OCI-LY3 (cell line): ENCODE results near the gene ZNF407.

Experiments
- H2AFZ ChIP-seq: fragments of 200-600, 300-600 bp; shearing (Covaris generic); 2 replicates; pipeline ENCODE4 v1.6.0; 2014; ENCODE audit warnings: antibody characterized with exemption, low read depth, low read length
- H3K27ac ChIP-seq: fragments of 200-600, 300-600 bp; sonication (generic); 2 replicates; pipeline ENCODE4 v1.5.1; 2014; ENCODE audit warnings: mild to moderate bottlenecking, low read length, moderate library complexity, mixed read lengths
- H3K27me3 ChIP-seq: fragments of 200-600, 300-600 bp; sonication (generic); 2 replicates; pipeline ENCODE4 v1.6.1; 2014; ENCODE audit warnings: low read depth, low read length, mixed read lengths
- H3K36me3 ChIP-seq: fragments of 200-600, 300-600 bp; sonication (generic); replicated peaks from 2 replicates; pipeline ENCODE3; 2014; ENCODE audit warnings: low read depth, low read length, mixed read lengths
- H3K4me1 ChIP-seq: fragments of 300-600, 200-600 bp; sonication (generic); 2 replicates; pipeline ENCODE4 v1.6.1; 2014; ENCODE audit warnings: low read length, mixed read lengths
- H3K4me2 ChIP-seq: fragments of 200-600, 300-600 bp; sonication (generic); 2 replicates; pipeline ENCODE4 v1.6.1; 2014; ENCODE audit warnings: low read length, mixed read lengths
- H3K4me3 ChIP-seq: fragments of 300-600, 200-600 bp; sonication (generic); 2 replicates; pipeline ENCODE4 v1.5.1; 2014; ENCODE audit warnings: antibody characterized with exemption, mild to moderate bottlenecking, low read length, moderate library complexity
- H3K79me2 ChIP-seq: fragments of 300-600, 200-600 bp; shearing (Covaris generic); 2 replicates; pipeline ENCODE4 v1.6.1; 2014; ENCODE audit warnings: mild to moderate bottlenecking, low read length, mixed read lengths
- H3K9ac ChIP-seq: fragments of 300-600, 200-600 bp; shearing (Covaris generic); 2 replicates; pipeline ENCODE4 v1.6.0; 2014; ENCODE audit warnings: mild to moderate bottlenecking, low read length, moderate library complexity
- H3K9me3 ChIP-seq: fragments of 200-600, 300-600 bp; shearing (Covaris generic); 2 replicates; pipeline ENCODE4 v1.6.1; 2014; ENCODE audit warnings: low read length, mixed read lengths; ENCODE audit not compliant: insufficient read depth
- H4K20me1 ChIP-seq: fragments of 200-600, 300-600 bp; sonication (generic); 2 replicates; pipeline ENCODE4 v1.6.1; 2016; ENCODE audit warnings: low read length, mixed read lengths; ENCODE audit not compliant: insufficient read depth
- CTCF ChIP-seq: fragments of 200-600, 300-600 bp; sonication (generic); IDR thresholded peaks from 2 replicates; pipeline ENCODE4 v1.5.1; 2014; ENCODE audit warnings: antibody characterized with exemption, low read length, low read depth
- EZH2phosphoT487 ChIP-seq: fragments of 200-600 bp; shearing (Covaris generic); IDR thresholded peaks from 2 replicates; pipeline ENCODE4 v1.6.1; 2018; ENCODE audit warnings: antibody characterized with exemption, mixed run types, low read depth

ZNF407 gene

DNA sequence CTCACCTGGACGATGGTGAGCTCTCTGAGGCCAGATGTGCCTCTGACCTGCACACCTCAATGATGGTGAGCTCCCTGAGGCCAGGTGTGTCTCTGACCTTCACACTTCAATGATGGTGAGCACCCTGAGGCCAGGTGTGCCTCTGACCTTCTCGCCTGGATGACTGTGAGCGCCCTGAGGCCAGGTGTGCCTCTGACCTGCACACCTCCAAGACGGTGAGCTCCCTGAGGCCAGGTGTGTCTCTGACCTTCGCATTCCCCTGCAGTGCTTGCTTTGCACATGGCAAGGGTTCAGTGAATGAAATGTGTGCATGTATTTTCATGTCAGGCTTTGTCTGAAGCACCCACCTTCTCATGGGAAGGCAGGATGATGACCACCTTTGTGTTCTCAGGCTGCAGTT, 515.8 kb downstream of the ZNF407 start:
- H3K79me2 ChIP-seq: no peaks in the 10 kb centered on the region
- H2AFZ ChIP-seq: no peak overlapping the region
- no peak overlapping the region for H3K4me3 ChIP-seq
- no peak overlapping the region for H3K9ac ChIP-seq
- H3K36me3 ChIP-seq: no peaks in the 10 kb centered on the region
- peaks cover 10% of the 10 kb centered on the region; the same call in 1 of the 2 replicates for H3K4me1 ChIP-seq
- H3K27me3 ChIP-seq: peaks cover 2% of the 10 kb centered on the region; the same call in 1 of the 2 replicates
- no peaks in the 10 kb centered on the region for H3K9me3 ChIP-seq
- H3K27ac ChIP-seq: no peak overlapping the region
- TF ChIP-seq CTCF (no peak), EZH2phosphoT487 (no peak)
- no peak overlapping the region for H3K4me2 ChIP-seq
- H4K20me1 ChIP-seq: no peaks in the 10 kb centered on the region

DNA sequence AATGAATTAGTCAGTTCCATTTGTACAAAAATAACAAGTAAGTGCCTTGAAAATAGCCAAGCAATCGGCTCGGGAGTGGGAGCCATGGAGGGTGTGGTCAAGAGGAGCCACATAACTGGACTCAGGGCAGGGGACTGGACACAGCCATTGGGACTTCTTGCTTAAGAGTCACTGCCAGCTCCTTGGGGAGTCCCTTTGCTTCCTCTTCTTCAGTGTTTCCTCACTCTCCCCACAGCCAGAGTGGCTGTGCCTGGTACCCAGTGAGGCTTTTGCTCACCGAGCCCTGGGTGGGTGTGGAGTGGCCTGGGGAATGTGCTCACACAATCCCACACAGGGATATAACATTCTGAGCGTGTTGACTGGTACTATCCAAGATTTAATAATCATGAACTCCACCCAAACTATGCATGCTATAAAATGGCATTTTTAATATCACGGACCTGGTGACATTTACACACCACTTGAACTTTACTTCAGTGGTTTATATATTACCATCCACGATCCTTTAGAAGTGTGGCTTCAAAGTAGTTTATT, 516.6 kb downstream of the ZNF407 start:
- H3K36me3 ChIP-seq: no peaks in the 10 kb centered on the region

More for the DNA sequence above, 516.6 kb downstream of the ZNF407 start:
- Histone ChIP-seq H3K4me2 (no peak overlapping the region), H3K9ac (no peak overlapping the region), H3K27me3 (peaks cover 2% of the 10 kb centered on the region; the same call in 1 of the 2 replicates), H3K4me3 (no peak overlapping the region), H4K20me1 (no peaks in the 10 kb centered on the region), H3K4me1 (peaks cover 10% of the 10 kb centered on the region; the same call in 1 of the 2 replicates), H2AFZ (no peak overlapping the region), H3K9me3 (no peaks in the 10 kb centered on the region), H3K27ac (no peak overlapping the region), H3K79me2 (no peaks in the 10 kb centered on the region)
- TF ChIP-seq EZH2phosphoT487: no peak
- TF ChIP-seq CTCF: no peak
